ENCODE results near the gene PDE4D. TPM values are rescaled to one million over a fixed set of nuclear protein-coding genes. Genes with fewer than 3 reads are reported as not detected.

Gene PDE4D
- total RNA-seq, 1 donor from 2014 or later, result 85.8 TPM

GRCh38 chr5:59562756-59563389 is 330.7 kb downstream of the PDE4D start:
- no peaks in the 10 kb centered on the region for H3K27me3 ChIP-seq
- intact Hi-C loops (cut with DNase I), result no loop called here
- ATAC-seq (peak; percentile 90), DNase-seq (peak; percentile 69)
- TF ChIP-seq CTCF (IDR thresholded peaks at IDR 0.05), result no peak
- H3K9me3 ChIP-seq, result no peaks in the 10 kb centered on the region
- no peak overlapping the region for H3K27ac ChIP-seq
- H3K36me3 ChIP-seq, result no peaks in the 10 kb centered on the region
- H3K4me1 ChIP-seq, result no peaks in the 10 kb centered on the region
- H3K4me3 ChIP-seq, result no peak overlapping the region

GRCh38 chr5:59560553-59560952 is 333.0 kb downstream of the PDE4D start:
- H3K9me3 ChIP-seq, result no peaks in the 10 kb centered on the region
- intact Hi-C loops (cut with DNase I), result no loop called here
- no peaks in the 10 kb centered on the region for H3K27me3 ChIP-seq
- no peak overlapping the region for H3K4me3 ChIP-seq
- no peaks in the 10 kb centered on the region for H3K4me1 ChIP-seq
- no peak for TF ChIP-seq CTCF (IDR thresholded peaks at IDR 0.05)
- no peaks in the 10 kb centered on the region for H3K36me3 ChIP-seq
- DNase-seq (no peak), ATAC-seq (no peak)
- no peak overlapping the region for H3K27ac ChIP-seq

GRCh38 chr5:59559847-59560246 is 333.7 kb downstream of the PDE4D start:
- H3K4me3 ChIP-seq, result no peak overlapping the region
- ATAC-seq, result no peak
- intact Hi-C loops (cut with DNase I), result no loop called here

GRCh38 chr5:59559323-59559722 is 334.2 kb downstream of the PDE4D start:
- Histone ChIP-seq H3K27ac (no peak overlapping the region), H3K36me3 (no peaks in the 10 kb centered on the region), H3K4me1 (no peaks in the 10 kb centered on the region), H3K27me3 (no peaks in the 10 kb centered on the region), H3K9me3 (no peaks in the 10 kb centered on the region), H3K4me3 (no peak overlapping the region)
- DNase-seq (no peak), ATAC-seq (no peak)
- TF ChIP-seq CTCF (IDR thresholded peaks at IDR 0.05), result no peak
- intact Hi-C loops (cut with DNase I), result no loop called here

More at GRCh38 chr5:59559847-59560246, 333.7 kb downstream of the PDE4D start:
- H3K9me3 ChIP-seq, result no peaks in the 10 kb centered on the region
- no peak overlapping the region for H3K27ac ChIP-seq
- no peak for TF ChIP-seq CTCF (IDR thresholded peaks at IDR 0.05)
- no peak for DNase-seq
- H3K27me3 ChIP-seq, result no peaks in the 10 kb centered on the region
- H3K36me3 ChIP-seq, result no peaks in the 10 kb centered on the region
- no peaks in the 10 kb centered on the region for H3K4me1 ChIP-seq

GRCh38 chr5:59558501-59558900 is 335.0 kb downstream of the PDE4D start:
- Histone ChIP-seq H3K4me3 (no peak overlapping the region), H3K4me1 (no peaks in the 10 kb centered on the region), H3K27me3 (no peaks in the 10 kb centered on the region), H3K36me3 (no peaks in the 10 kb centered on the region), H3K9me3 (no peaks in the 10 kb centered on the region), H3K27ac (no peak overlapping the region)
- ATAC-seq (no peak), DNase-seq (no peak)
- no peak for TF ChIP-seq CTCF (IDR thresholded peaks at IDR 0.05)
- intact Hi-C loops (cut with DNase I), result no loop called here

GRCh38 chr5:59557572-59557971 is 336.0 kb downstream of the PDE4D start:
- TF ChIP-seq CTCF (IDR thresholded peaks at IDR 0.05), result no peak
- Histone ChIP-seq H3K9me3 (no peaks in the 10 kb centered on the region), H3K27ac (no peak overlapping the region), H3K27me3 (no peaks in the 10 kb centered on the region), H3K36me3 (no peaks in the 10 kb centered on the region), H3K4me1 (no peaks in the 10 kb centered on the region), H3K4me3 (no peak overlapping the region)
- ATAC-seq (no peak), DNase-seq (no peak)
- intact Hi-C loops (cut with DNase I), result no loop called here

Data from upper lobe of right lung (tissue), 1 donor.